GM12865 (cell line): ENCODE data around the gene NRCAM.

Experiments
- DNase-seq: peaks from one replicate; pipeline ENCODE4 v3.0.0; 2010; ENCODE audit warnings: low read depth
- H3K4me3 ChIP-seq: 2 replicates; pipeline ENCODE4 v1.5.1; 2011; ENCODE audit warnings: mild to moderate bottlenecking, low read depth, low read length, control low read depth
- TF ChIP-seq, protein P1 (sequence below): IDR thresholded peaks from 2 replicates; pipeline ENCODE4 v1.5.1; 2011; ENCODE audit warnings: low read length, control low read depth, low read depth, inconsistent platforms; ENCODE audit not compliant: insufficient read depth; ENCODE audit errors: missing control alignments

The NRCAM gene

DNA sequence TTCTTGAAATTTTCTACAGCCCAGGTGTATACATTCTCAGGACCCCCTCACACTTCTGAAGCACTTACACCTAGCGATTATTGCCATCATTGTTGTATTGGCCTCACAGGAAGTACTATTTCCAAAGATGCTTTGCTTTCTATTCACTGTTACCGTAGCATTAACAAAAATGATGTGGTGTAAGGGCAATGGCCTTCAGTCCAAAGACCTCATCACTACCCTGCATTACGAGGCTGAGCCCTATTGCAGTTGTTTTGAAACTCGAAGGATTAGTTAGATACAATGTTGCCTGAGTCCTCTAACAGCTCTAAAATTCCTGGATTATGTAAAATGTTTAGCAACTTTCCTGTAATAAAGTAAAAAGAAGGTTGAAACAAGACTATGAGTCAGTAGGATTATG lies 2.9 kb downstream of the NRCAM start:
- TF ChIP-seq, protein P1, sequence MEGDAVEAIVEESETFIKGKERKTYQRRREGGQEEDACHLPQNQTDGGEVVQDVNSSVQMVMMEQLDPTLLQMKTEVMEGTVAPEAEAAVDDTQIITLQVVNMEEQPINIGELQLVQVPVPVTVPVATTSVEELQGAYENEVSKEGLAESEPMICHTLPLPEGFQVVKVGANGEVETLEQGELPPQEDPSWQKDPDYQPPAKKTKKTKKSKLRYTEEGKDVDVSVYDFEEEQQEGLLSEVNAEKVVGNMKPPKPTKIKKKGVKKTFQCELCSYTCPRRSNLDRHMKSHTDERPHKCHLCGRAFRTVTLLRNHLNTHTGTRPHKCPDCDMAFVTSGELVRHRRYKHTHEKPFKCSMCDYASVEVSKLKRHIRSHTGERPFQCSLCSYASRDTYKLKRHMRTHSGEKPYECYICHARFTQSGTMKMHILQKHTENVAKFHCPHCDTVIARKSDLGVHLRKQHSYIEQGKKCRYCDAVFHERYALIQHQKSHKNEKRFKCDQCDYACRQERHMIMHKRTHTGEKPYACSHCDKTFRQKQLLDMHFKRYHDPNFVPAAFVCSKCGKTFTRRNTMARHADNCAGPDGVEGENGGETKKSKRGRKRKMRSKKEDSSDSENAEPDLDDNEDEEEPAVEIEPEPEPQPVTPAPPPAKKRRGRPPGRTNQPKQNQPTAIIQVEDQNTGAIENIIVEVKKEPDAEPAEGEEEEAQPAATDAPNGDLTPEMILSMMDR, result no peak
- no peak overlapping the region for H3K4me3 ChIP-seq
- DNase-seq, result no peak

DNA sequence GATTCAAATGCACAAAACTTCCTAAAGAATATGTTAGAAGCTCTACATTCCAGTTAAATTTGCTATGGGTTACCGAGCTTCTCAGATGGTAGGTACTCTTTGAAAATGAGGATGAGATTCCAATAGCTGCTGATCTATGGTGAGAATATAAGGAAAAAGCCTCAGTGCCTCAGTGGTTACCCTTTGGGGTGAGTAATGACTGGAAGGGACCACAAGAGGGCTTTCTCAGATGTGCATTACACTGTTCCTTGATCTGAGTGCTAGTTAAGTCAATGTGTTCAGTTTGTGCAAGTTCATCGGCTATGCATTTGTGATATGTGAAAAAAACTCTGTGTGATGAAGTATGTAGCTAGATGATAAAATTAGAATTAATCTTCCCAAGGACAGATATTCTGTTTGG lies 3.5 kb downstream of the NRCAM start:
- DNase-seq, result peak; percentile 41
- TF ChIP-seq, protein P1, result peak; percentile 49
- no peak overlapping the region for H3K4me3 ChIP-seq

DNA sequence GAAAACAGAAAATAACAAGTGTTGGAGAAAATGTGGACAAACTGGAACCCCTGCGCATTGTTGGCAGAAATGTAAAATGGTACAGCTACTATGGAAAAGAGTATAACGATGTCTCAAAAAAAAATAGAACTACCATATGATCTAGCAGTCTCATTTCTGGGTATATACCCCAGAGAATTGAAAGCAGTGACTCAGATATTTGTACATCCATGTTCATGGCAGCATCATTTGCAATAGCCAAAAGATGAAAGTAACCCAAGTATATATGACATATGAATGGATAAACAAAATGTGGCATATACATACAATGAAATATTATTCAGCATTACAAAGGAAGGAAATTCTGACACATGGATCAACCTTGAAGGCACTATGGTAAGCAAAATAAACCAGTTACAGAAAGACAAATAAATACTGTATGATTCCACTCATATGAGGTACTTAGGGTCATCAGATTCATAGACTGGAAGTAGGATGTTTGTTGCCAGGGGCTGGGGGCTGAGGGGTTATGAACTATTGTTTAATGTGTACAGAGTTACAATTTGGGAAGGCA lies 4.9 kb downstream of the NRCAM start:
- DNase-seq, result no peak
- TF ChIP-seq, protein P1, result no peak
- H3K4me3 ChIP-seq, result no peak overlapping the region

DNA sequence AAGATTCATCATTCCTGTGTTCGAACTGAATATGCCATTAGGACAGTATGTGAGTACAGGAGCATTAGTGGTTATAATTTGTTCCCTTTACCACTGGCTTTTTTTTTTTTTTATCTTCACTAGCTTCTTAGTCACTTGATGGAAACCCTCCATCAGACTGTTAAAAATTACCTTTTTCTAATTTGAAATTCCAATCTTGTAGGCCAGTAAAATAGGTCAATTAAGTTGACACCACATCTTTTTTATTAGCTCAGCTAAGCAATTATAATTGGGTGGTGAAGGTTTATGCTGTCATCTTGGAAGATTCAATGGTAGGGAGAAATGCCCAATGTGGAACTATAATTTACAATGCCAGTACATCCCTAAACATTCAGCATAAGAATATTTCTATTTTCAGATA lies 6.1 kb downstream of the NRCAM start:
- DNase-seq, result no peak
- TF ChIP-seq, protein P1, result no peak

DNA sequence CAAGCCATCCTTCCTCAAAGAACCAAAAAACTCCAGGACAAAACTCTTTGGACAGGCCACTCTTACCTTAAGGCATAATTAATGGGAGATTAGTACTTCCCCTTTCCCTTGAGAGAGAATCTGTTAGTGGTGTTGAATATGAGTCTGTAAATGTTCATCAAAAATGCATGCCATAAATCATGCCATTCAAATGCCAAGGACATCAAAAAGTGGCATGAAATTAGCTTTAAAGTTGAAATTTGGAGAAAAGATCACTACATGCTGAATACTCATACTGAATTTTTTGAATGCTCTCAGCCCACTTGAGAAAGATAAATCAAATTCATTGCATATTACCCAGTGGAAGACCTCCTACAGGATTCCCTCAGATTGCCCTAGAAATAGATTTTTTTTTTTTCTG lies 6.7 kb downstream of the NRCAM start:
- no peak overlapping the region for H3K4me3 ChIP-seq
- no peak for DNase-seq
- TF ChIP-seq, protein P1, result no peak

More for the DNA sequence above, 6.1 kb downstream of the NRCAM start:
- no peak overlapping the region for H3K4me3 ChIP-seq

DNA sequence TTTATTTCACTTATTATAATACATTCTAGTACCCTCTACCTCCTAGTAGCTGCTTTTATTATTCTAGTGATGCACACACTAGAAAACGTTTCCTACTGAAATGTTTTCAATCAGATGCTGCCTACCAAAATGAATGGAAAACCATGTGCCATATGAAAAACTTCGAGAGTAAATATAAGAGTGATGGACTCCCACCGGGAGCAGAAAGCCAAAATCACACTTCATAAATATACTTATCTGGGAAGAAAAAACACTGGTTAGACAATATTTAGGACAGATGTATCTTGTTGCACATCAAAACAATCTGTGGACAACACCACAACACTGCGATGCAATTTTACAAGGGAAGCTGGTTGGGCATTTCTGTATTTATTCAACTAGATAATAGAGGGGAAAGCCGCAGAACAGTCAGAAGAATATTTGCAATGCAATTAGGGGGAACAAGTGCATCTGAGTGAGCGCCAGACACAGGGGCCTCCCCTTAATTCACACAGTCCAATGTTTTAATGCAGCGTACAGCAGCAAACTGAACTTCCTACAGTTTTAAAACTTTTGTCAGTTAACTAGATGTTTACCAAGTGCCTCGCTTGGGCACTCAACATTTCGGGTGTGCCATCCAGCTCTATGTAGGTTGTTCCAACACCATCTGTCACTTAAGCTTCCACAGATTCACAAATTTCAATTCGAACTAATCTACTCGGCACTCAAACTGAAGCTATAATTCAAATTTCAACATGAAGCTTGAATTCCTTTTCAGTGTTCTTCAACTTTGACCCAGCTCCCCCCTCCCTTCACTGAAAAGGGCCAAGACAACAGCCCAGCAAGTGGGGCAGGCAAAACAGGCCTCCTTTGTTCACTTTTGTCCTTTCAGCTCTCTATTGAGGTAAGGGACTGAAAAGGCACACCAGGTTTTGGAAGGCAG lies 7.4 kb downstream of the NRCAM start:
- no peak overlapping the region for H3K4me3 ChIP-seq
- DNase-seq, result no peak
- TF ChIP-seq, protein P1, result no peak

DNA sequence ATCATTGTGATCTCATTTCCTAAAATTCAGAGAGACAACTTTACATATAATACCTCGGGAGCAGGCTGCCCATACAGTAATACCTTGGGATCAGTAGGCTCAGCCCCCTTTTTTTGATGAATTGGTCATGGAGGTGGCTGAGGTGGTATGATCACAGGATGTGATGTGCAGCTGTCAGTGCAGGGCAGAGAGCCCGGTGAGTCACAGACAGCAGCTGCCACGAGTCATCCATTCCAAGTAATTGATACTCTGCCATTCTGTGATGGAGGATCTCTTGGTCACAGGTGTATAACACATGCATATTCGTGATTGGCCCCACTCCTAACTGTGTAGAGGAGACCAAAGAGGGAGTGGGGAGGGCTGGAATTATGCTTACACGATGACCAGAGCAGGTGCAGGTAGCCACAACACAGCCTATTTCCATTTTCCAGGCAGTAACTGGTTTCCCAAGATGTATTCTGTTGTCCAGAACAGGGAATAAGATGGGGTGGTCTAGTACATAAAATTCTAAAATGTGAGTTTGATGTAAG lies 14.1 kb downstream of the NRCAM start:
- DNase-seq, result no peak
- H3K4me3 ChIP-seq, result no peak overlapping the region
- TF ChIP-seq, protein P1, result no peak
